Neuronal stem cell (in vitro differentiated cells): ENCODE data around the gene DNAJB4.
"Not testable (repeated sequence)": the region's sequence is repeated elsewhere in the genome, so short reads cannot be mapped to it uniquely, and the experiment has no call there.

ENCODE experiments used
- DNase-seq: peaks from one replicate; pipeline ENCODE4 v3.0.0-alpha.2; 2013; ENCODE audit warnings: low spot score
- H2AFZ ChIP-seq: one replicate; pipeline ENCODE4 v1.6.1; 2013; ENCODE audit warnings: mild to moderate bottlenecking, low read length, inconsistent platforms
- H2AK5ac ChIP-seq: 2 replicates; pipeline ENCODE4 v1.6.1; 2013; ENCODE audit warnings: low read depth, mild to moderate bottlenecking, inconsistent platforms, low read length, moderate library complexity, mixed read lengths
- H2BK120ac ChIP-seq: 2 replicates; pipeline ENCODE4 v1.6.1; 2013; ENCODE audit warnings: low read depth, mild to moderate bottlenecking, inconsistent platforms, low read length, moderate library complexity, mixed read lengths
- H2BK12ac ChIP-seq: one replicate; pipeline ENCODE4 v1.6.1; 2013; ENCODE audit warnings: low read length, inconsistent platforms
- H2BK15ac ChIP-seq: 2 replicates; pipeline ENCODE4 v1.6.1; 2013; ENCODE audit warnings: mild to moderate bottlenecking, low read length, inconsistent platforms, mixed read lengths
- H2BK5ac ChIP-seq: one replicate; pipeline ENCODE4 v1.6.1; 2013; ENCODE audit warnings: inconsistent platforms, mild to moderate bottlenecking, low read length, moderate library complexity
- H3K14ac ChIP-seq: one replicate; pipeline ENCODE4 v1.6.1; 2013; ENCODE audit warnings: low read length, inconsistent platforms
- H3K18ac ChIP-seq: 2 replicates; pipeline ENCODE4 v1.6.1; 2013; ENCODE audit warnings: low read length, inconsistent platforms
- H3K23ac ChIP-seq: 2 replicates; pipeline ENCODE4 v1.6.1; 2013; ENCODE audit warnings: low read depth, mild to moderate bottlenecking, mixed read lengths, low read length, inconsistent platforms; ENCODE audit not compliant: poor library complexity
- H3K27ac ChIP-seq: replicated peaks from 3 replicates; pipeline ENCODE4 v1.5.1; 2013; ENCODE audit warnings: low read length, inconsistent platforms
- H3K27me3 ChIP-seq, 3 experiments: 2 replicates each; pipeline ENCODE4 v1.6.1; 2013; ENCODE audit warnings: low read length in 3 of 3, mild to moderate bottlenecking in 2 of 3, inconsistent platforms in 1 of 3, low read depth in 1 of 3, mixed read lengths in 1 of 3, moderate library complexity in 1 of 3; ENCODE audit not compliant: control insufficient read depth in 3 of 3, insufficient read depth in 3 of 3
- H3K36me3 ChIP-seq, 2 donors: replicated peaks in 1 of 2; 2 replicates each; pipeline ENCODE4 v1.6.1; 2013; ENCODE audit warnings: low read length in 2 of 2; ENCODE audit not compliant: control insufficient read depth in 2 of 2, insufficient read depth in 2 of 2
- H3K4ac ChIP-seq: 2 replicates; pipeline ENCODE4 v1.6.1; 2013; ENCODE audit warnings: inconsistent platforms, mild to moderate bottlenecking, low read length, moderate library complexity
- H3K4me1 ChIP-seq, 2 donors: 1 replicate in 1 of 2; 2 replicates in 1 of 2; pipeline ENCODE4 v1.6.1; 2013; ENCODE audit warnings: low read length in 2 of 2, low read depth in 1 of 2; ENCODE audit not compliant: control insufficient read depth in 2 of 2, insufficient read depth in 1 of 2
- H3K4me2 ChIP-seq: one replicate; pipeline ENCODE4 v1.6.1; 2013; ENCODE audit warnings: mild to moderate bottlenecking, low read length, inconsistent platforms; ENCODE audit not compliant: insufficient read depth, poor library complexity, severe bottlenecking
- H3K4me3 ChIP-seq, 2 donors: 2 replicates each; pipeline ENCODE4 v1.5.1; 2013; ENCODE audit warnings: low read length in 2 of 2, mild to moderate bottlenecking in 2 of 2, inconsistent platforms in 1 of 2, moderate library complexity in 1 of 2
- H3K79me1 ChIP-seq: one replicate; pipeline ENCODE4 v1.6.1; 2013; ENCODE audit warnings: low read depth, mild to moderate bottlenecking, inconsistent platforms, low read length, moderate library complexity
- H3K9ac ChIP-seq: one replicate; pipeline ENCODE4 v1.6.1; 2013; ENCODE audit warnings: mild to moderate bottlenecking, low read depth, low read length, inconsistent platforms; ENCODE audit not compliant: poor library complexity
- H3K9me3 ChIP-seq, 2 donors: replicated peaks in 1 of 2; 2 replicates each; pipeline versions ENCODE3 to v1.6.1; 2013; ENCODE audit warnings: low read length in 2 of 2, mild to moderate bottlenecking in 2 of 2, inconsistent platforms in 1 of 2, low read depth in 1 of 2, mixed read lengths in 1 of 2, moderate library complexity in 1 of 2; ENCODE audit not compliant: control insufficient read depth in 2 of 2, insufficient read depth in 1 of 2
- H4K8ac ChIP-seq: one replicate; pipeline ENCODE4 v1.6.1; 2013; ENCODE audit warnings: low read depth, mild to moderate bottlenecking, inconsistent platforms, low read length, moderate library complexity
- H4K91ac ChIP-seq: one replicate; pipeline ENCODE4 v1.6.1; 2013; ENCODE audit warnings: low read length, low read depth, mild to moderate bottlenecking, inconsistent platforms; ENCODE audit not compliant: poor library complexity
- WGBS, 2 donors: extraction: QIAGEN DNeasy Blood & Tissue Kit; methylation state at CpG; one replicate each; pipeline ENCODE4 v1.1.7; 2013; ENCODE audit warnings: missing lambda C conversion rate in 2 of 2, mixed read lengths in 1 of 2; ENCODE audit not compliant: insufficient read length in 2 of 2, insufficient replicate concordance in 1 of 2; ENCODE audit errors: extremely low coverage in 2 of 2; 5-methylcytosine and 5-hydroxymethylcytosine counted together

The DNAJB4 gene

GRCh38 chr1:78015148-78015547 lies 10.4 kb downstream of the DNAJB4 start:
- Histone ChIP-seq H3K23ac (no peak overlapping the region), H3K18ac (no peak overlapping the region), H3K4ac (no peak overlapping the region), H3K27me3 (no peaks in the 10 kb centered on the region), H3K4me1 (no peaks in the 10 kb centered on the region), H3K36me3 (peaks cover 0 to 30% of the 10 kb centered on the region in 2 donors), H4K91ac (no peak overlapping the region), H3K79me1 (no peaks in the 10 kb centered on the region), H2BK15ac (no peak overlapping the region), H3K14ac (no peak overlapping the region), H3K9me3 (no peaks in the 10 kb centered on the region), H2AFZ (no peak overlapping the region), H3K27ac (no peak overlapping the region), H2BK120ac (no peak overlapping the region), H3K9ac (no peak overlapping the region), H2BK12ac (no peak overlapping the region), H2BK5ac (no peak overlapping the region), H2AK5ac (no peak overlapping the region), H3K4me3 (no peak overlapping the region), H4K8ac (no peak overlapping the region), H3K4me2 (no peak overlapping the region)
- DNase-seq = no peak

- H3K14ac ChIP-seq = no peak overlapping the region
- H2BK120ac ChIP-seq = no peak overlapping the region
- H2AFZ ChIP-seq = no peak overlapping the region
- H3K4me1 ChIP-seq = no peaks in the 10 kb centered on the region
- no peak overlapping the region for H2BK15ac ChIP-seq
- H3K4me3 ChIP-seq = no peak overlapping the region
- WGBS, 2 donors = no CpG with 5 or more reads among the region's 1 CpG
- peaks cover 0 to 19% of the 10 kb centered on the region in 2 donors for H3K36me3 ChIP-seq
- no peak overlapping the region for H4K8ac ChIP-seq
- no peaks in the 10 kb centered on the region for H3K9me3 ChIP-seq
- no peaks in the 10 kb centered on the region for H3K27me3 ChIP-seq
- no peak overlapping the region for H2BK5ac ChIP-seq
- H3K18ac ChIP-seq = no peak overlapping the region
- H4K91ac ChIP-seq = no peak overlapping the region
- DNase-seq = no peak
- no peak overlapping the region for H2AK5ac ChIP-seq
- H2BK12ac ChIP-seq = no peak overlapping the region
- H3K27ac ChIP-seq = no peak overlapping the region
- no peak overlapping the region for H3K4me2 ChIP-seq
- no peaks in the 10 kb centered on the region for H3K79me1 ChIP-seq
- H3K23ac ChIP-seq = no peak overlapping the region
- H3K4ac ChIP-seq = no peak overlapping the region
- no peak overlapping the region for H3K9ac ChIP-seq
These were observed 14.3 kb downstream of the DNAJB4 start for GRCh38 chr1:78019024-78019423.

GRCh38 chr1:78021134-78021533 lies 16.4 kb downstream of the DNAJB4 start:
- not testable (repeated sequence) for H2BK12ac ChIP-seq, H3K27ac ChIP-seq, H4K91ac ChIP-seq, H3K23ac ChIP-seq, DNase-seq, H4K8ac ChIP-seq, H3K27me3 ChIP-seq, H2BK15ac ChIP-seq, H3K9ac ChIP-seq, H3K14ac ChIP-seq, H2AFZ ChIP-seq, H3K4me2 ChIP-seq, H2BK5ac ChIP-seq, H3K79me1 ChIP-seq, H3K18ac ChIP-seq, H3K4me3 ChIP-seq, H3K4me1 ChIP-seq, H3K9me3 ChIP-seq, H2AK5ac ChIP-seq, H2BK120ac ChIP-seq, H3K4ac ChIP-seq
- H3K36me3 ChIP-seq = peaks cover 0 to 11% of the 10 kb centered on the region in 2 donors
- WGBS, 2 donors = no CpG with 5 or more reads among the region's 4 CpGs

GRCh38 chr1:78029793-78030192 lies 25.1 kb downstream of the DNAJB4 start:
- no peak for DNase-seq
- H2AK5ac ChIP-seq = no peak overlapping the region
- no peak overlapping the region for H4K91ac ChIP-seq
- H2AFZ ChIP-seq = no peak overlapping the region
- no peaks in the 10 kb centered on the region for H3K27me3 ChIP-seq
- H3K4me1 ChIP-seq = no peaks in the 10 kb centered on the region
- no peak overlapping the region for H3K4ac ChIP-seq
- H3K14ac ChIP-seq = no peak overlapping the region
- no CpG with 5 or more reads among the region's 4 CpGs for WGBS, 2 donors
- H3K36me3 ChIP-seq = no peaks in the 10 kb centered on the region
- H2BK12ac ChIP-seq = no peak overlapping the region
- H3K4me3 ChIP-seq = no peak overlapping the region
- H3K18ac ChIP-seq = no peak overlapping the region
- H3K4me2 ChIP-seq = no peak overlapping the region
- H2BK120ac ChIP-seq = no peak overlapping the region
- no peak overlapping the region for H3K27ac ChIP-seq
- no peak overlapping the region for H3K23ac ChIP-seq
- H4K8ac ChIP-seq = no peak overlapping the region
- no peaks in the 10 kb centered on the region for H3K79me1 ChIP-seq
- no peak overlapping the region for H2BK5ac ChIP-seq
- no peak overlapping the region for H2BK15ac ChIP-seq
- no peak overlapping the region for H3K9ac ChIP-seq
- no peaks in the 10 kb centered on the region for H3K9me3 ChIP-seq
